Lower lobe of right lung (tissue), 2 donors: ENCODE data around the gene DAAM1. TPM values are rescaled to one million over a fixed set of nuclear protein-coding genes. Genes with fewer than 3 reads are reported as not detected.

Experiments used
- ATAC-seq, 2 donors: fragments of 200-7000 bp; cut with Tn5 transposase; one replicate each; pipeline ENCODE4 v1.9.1; 2020 to 2022; ENCODE audit warnings: mild to moderate bottlenecking in 2 of 2, moderate library complexity in 2 of 2
- DNase-seq: peaks from one replicate; pipeline ENCODE4 v3.0.0-alpha.2; 2020
- H3K27ac ChIP-seq: fragments of 200-600 bp; one replicate; pipeline ENCODE4 v1.8.0; 2022
- H3K27me3 ChIP-seq: fragments of 200-600 bp; one replicate; pipeline ENCODE4 v1.8.0; 2022; ENCODE audit warnings: low read depth
- H3K36me3 ChIP-seq: fragments of 200-600 bp; one replicate; pipeline ENCODE4 v1.8.0; 2022; ENCODE audit warnings: mild to moderate bottlenecking
- H3K4me1 ChIP-seq: fragments of 200-600 bp; one replicate; pipeline ENCODE4 v1.8.0; 2022
- H3K4me3 ChIP-seq: fragments of 200-600 bp; one replicate; pipeline ENCODE4 v1.8.0; 2022; ENCODE audit warnings: mild to moderate bottlenecking
- H3K9me3 ChIP-seq: fragments of 200-600 bp; one replicate; pipeline ENCODE4 v1.8.0; 2022
- intact Hi-C: fragments of 100-400 bp; cut with DNase I; formaldehyde crosslinking; loops from one replicate; pipeline ENCODE4 v1.11.0; 2022
- total RNA-seq: library from RNA; stranded (reverse); fragmentation: NEBNext Ultra II Directional; extraction: Animal tissue kit (Norgen Biotek cat#: 25700); gene quantifications from one replicate; pipeline ENCODE4 v1.2.1, GENCODE V29; 2021
- TF ChIP-seq, protein P1 (sequence below): fragments of 200-600 bp; IDR thresholded peaks from one replicate; pipeline ENCODE4 v1.8.0; 2022; ENCODE audit warnings: antibody characterized with exemption, mild to moderate bottlenecking
- donor health status: DM: no; HTN: yes; CAD: no; lungs with severe emphysema.

The DAAM1 gene
- total RNA-seq, 1 donor from 2014 or later: 46.7 TPM

DNA sequence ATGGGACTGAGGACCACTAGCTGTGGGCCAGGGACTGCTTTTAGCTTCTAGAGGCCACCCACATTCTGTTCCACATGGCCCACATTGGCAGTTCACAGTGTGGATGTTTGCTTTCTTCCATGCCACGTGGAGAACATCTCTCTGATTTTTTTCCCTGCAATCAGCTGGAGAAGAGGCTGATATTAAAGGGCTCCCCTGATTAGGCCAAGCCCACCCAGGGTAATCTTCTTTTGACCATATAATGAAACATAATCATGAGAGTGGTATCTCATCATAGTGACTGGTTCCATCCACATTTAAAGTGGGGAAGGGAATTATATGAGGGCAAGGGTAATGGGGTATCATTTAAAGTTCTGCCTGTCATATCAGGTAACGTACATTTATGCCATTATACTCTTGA, 15.8 kb downstream of the DAAM1 start:
- H3K9me3 ChIP-seq: no peaks in the 10 kb centered on the region
- H3K36me3 ChIP-seq: no peaks in the 10 kb centered on the region
- TF ChIP-seq, protein P1, sequence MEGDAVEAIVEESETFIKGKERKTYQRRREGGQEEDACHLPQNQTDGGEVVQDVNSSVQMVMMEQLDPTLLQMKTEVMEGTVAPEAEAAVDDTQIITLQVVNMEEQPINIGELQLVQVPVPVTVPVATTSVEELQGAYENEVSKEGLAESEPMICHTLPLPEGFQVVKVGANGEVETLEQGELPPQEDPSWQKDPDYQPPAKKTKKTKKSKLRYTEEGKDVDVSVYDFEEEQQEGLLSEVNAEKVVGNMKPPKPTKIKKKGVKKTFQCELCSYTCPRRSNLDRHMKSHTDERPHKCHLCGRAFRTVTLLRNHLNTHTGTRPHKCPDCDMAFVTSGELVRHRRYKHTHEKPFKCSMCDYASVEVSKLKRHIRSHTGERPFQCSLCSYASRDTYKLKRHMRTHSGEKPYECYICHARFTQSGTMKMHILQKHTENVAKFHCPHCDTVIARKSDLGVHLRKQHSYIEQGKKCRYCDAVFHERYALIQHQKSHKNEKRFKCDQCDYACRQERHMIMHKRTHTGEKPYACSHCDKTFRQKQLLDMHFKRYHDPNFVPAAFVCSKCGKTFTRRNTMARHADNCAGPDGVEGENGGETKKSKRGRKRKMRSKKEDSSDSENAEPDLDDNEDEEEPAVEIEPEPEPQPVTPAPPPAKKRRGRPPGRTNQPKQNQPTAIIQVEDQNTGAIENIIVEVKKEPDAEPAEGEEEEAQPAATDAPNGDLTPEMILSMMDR: no peak
- H3K27ac ChIP-seq: no peak overlapping the region
- H3K27me3 ChIP-seq: no peaks in the 10 kb centered on the region
- intact Hi-C loops: no loop called here
- no peak for DNase-seq
- H3K4me3 ChIP-seq: no peak overlapping the region
- peaks cover 7% of the 10 kb centered on the region for H3K4me1 ChIP-seq
- ATAC-seq: no peak

DNA sequence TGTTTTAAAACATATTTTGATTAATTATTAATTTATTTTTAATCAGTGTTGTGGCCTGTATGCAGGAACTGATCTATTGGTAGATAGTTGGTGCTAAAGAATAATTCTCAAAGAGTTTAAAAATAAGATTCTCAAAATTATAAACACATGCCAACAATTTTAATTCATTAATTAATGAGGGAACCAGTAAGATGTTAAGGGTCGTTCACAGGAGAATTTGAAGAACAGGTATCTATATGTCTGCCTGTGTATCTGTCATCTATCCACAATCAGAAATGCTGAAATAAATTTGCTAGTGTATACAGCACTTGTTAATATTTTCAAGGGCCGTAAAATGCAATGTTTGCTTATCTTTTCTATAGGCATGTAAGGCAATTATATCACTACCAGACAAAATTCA, 18.4 kb downstream of the DAAM1 start:
- H3K4me3 ChIP-seq: no peak overlapping the region

DNA sequence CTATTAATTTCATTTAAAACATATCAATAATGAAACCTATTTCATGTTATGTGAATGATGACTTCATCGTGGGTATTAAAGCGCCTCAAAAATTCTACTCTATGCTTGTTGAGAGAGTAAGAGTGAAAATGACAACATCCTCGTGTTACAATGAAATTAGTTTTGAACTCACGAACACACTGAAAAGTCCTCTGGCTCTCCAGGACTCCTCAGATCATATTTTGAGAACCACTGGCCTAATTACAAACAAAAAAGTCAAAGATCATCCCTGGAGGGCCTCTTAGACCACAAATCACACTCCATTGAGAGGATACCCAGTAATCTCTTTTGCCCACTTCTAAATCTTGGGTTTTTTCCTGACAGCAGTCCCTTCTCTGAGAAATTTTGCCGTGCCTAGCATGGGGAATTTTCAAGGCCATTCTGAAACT, 19.1 kb downstream of the DAAM1 start:
- DNase-seq (no peak), ATAC-seq (no peak)
- Histone ChIP-seq H3K27ac (no peak overlapping the region), H3K36me3 (no peaks in the 10 kb centered on the region), H3K4me3 (no peak overlapping the region), H3K9me3 (no peaks in the 10 kb centered on the region), H3K27me3 (no peaks in the 10 kb centered on the region), H3K4me1 (peaks cover 17% of the 10 kb centered on the region)
- TF ChIP-seq, protein P1: no peak
- intact Hi-C loops: no loop called here

More for the DNA sequence above, 18.4 kb downstream of the DAAM1 start:
- H3K4me1 ChIP-seq: peaks cover 11% of the 10 kb centered on the region
- DNase-seq (no peak), ATAC-seq (no peak)
- TF ChIP-seq, protein P1: no peak
- H3K27ac ChIP-seq: no peak overlapping the region
- no peaks in the 10 kb centered on the region for H3K27me3 ChIP-seq
- H3K9me3 ChIP-seq: no peaks in the 10 kb centered on the region
- intact Hi-C loops: no loop called here
- no peaks in the 10 kb centered on the region for H3K36me3 ChIP-seq

DNA sequence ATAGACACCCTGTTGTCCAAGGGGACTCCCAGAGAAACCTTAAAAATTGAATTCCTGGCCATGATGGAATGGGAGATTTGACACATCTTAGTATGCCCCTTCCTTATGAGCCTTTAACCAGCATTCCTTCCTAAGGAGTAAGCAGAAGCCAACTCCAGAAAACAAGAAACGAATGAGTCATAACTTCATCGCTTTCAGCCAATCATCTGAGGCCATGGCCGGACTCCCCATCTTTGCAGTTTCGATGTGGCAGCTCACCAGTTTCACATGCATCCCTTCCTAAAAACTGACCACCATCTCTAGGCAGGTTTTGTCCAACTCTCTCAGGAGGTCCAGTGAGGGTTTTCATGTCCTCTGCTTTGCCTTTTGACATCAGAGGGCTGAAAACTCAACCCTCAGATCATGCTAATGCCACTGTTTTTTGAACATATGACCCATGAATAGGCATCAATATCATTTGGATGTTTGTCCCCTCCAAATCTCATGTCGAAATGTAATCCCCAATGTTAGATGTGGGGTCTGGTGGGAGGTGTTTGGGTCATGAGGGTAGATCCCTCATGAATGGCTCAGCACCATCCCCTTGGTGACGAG, 19.9 kb downstream of the DAAM1 start:
- TF ChIP-seq, protein P1: no peak
- DNase-seq (no peak), ATAC-seq (no peak)
- intact Hi-C loops: no loop called here
- H3K36me3 ChIP-seq: no peaks in the 10 kb centered on the region
- no peaks in the 10 kb centered on the region for H3K9me3 ChIP-seq
- H3K27me3 ChIP-seq: no peaks in the 10 kb centered on the region
- no peak overlapping the region for H3K27ac ChIP-seq
- H3K4me1 ChIP-seq: peaks cover 18% of the 10 kb centered on the region
- no peak overlapping the region for H3K4me3 ChIP-seq

DNA sequence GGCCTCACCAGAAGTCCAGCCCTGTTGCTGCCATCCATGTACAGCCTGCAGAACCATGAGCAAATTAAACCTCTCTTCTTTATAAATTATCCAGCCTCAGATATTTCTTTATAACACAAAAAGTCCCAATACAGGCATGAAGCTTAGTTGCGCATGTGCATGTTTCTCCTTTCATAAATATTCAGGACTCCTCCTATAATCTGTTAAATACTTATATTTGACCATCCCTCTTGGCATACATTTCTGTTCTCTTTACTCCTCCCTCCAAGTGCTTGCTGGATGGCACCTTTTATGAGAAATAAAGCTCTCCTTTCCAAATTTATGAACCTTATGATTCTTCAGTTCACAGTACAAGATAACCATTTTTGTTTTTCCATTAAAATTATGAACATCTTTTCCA, 20.5 kb downstream of the DAAM1 start:
- intact Hi-C loops: no loop called here
- H3K4me1 ChIP-seq: peaks cover 21% of the 10 kb centered on the region
- DNase-seq (no peak), ATAC-seq (no peak)
- no peak overlapping the region for H3K4me3 ChIP-seq
- no peaks in the 10 kb centered on the region for H3K36me3 ChIP-seq
- H3K27ac ChIP-seq: no peak overlapping the region
- no peaks in the 10 kb centered on the region for H3K9me3 ChIP-seq
- no peaks in the 10 kb centered on the region for H3K27me3 ChIP-seq
- TF ChIP-seq, protein P1: no peak
